ACC112 (cell line): ENCODE results near the gene ASB16.

Experiments used
- H2AFZ ChIP-seq: fragments of 200-600 bp; sonication (generic); one replicate; pipeline ENCODE4 v1.6.0; 2017; ENCODE audit warnings: antibody characterized with exemption, low read length; ENCODE audit not compliant: unreplicated experiment
- H3K27ac ChIP-seq: fragments of 200-600 bp; sonication (generic); 2 replicates; pipeline ENCODE4 v1.5.1; 2014; ENCODE audit warnings: low read depth, mild to moderate bottlenecking, antibody characterized with exemption, low read length, moderate library complexity
- H3K27me3 ChIP-seq: fragments of 200-600 bp; sonication (generic); 2 replicates; pipeline ENCODE4 v1.6.1; 2014; ENCODE audit warnings: mild to moderate bottlenecking, antibody characterized with exemption, low read length, moderate library complexity, mixed read lengths; ENCODE audit not compliant: insufficient read depth
- H3K36me3 ChIP-seq: fragments of 200-600 bp; sonication (generic); 2 replicates; pipeline ENCODE4 v1.6.1; 2016; ENCODE audit warnings: mild to moderate bottlenecking, antibody characterized with exemption, low read length, moderate library complexity, mixed read lengths; ENCODE audit not compliant: insufficient read depth
- H3K4me1 ChIP-seq: fragments of 200-600 bp; sonication (generic); one replicate; pipeline ENCODE4 v1.6.1; 2016; ENCODE audit warnings: low read length, mixed read lengths; ENCODE audit not compliant: insufficient read depth, unreplicated experiment, control insufficient read depth
- H3K4me3 ChIP-seq: fragments of 200-600 bp; sonication (generic); 2 replicates; pipeline ENCODE4 v1.5.1; 2014; ENCODE audit warnings: mild to moderate bottlenecking, low read depth, low read length
- H3K79me2 ChIP-seq: fragments of 200-600 bp; sonication (generic); one replicate; pipeline ENCODE4 v1.6.0; 2016; ENCODE audit warnings: low read length; ENCODE audit not compliant: control insufficient read depth, unreplicated experiment, insufficient read depth

The ASB16 gene

DNA sequence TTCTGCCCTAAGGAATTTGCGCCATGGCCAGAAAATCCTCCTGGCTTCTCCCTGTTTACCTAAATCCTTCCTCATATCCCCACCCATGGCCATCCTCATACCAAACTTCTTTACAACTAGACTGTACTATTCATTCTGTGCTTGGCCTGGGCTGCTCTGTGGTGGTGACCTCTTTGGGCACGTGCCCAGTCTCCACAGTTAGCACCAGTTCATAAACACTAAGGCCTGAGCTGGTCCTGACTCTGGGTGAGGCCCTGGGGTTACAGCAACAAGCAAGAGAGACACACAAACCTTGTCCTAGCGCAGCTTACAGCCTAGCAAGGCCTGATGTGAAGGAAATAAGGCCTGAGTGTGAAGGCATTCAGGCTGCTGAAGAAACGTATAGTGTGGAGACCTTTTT is 32.3 kb downstream of the ASB16 start:
- Histone ChIP-seq H3K27ac (no peak overlapping the region), H3K36me3 (no peaks in the 10 kb centered on the region), H3K4me3 (no peak overlapping the region), H3K4me1 (peaks cover 42% of the 10 kb centered on the region), H3K27me3 (no peaks in the 10 kb centered on the region), H3K79me2 (peaks cover 13% of the 10 kb centered on the region), H2AFZ (no peak overlapping the region)

DNA sequence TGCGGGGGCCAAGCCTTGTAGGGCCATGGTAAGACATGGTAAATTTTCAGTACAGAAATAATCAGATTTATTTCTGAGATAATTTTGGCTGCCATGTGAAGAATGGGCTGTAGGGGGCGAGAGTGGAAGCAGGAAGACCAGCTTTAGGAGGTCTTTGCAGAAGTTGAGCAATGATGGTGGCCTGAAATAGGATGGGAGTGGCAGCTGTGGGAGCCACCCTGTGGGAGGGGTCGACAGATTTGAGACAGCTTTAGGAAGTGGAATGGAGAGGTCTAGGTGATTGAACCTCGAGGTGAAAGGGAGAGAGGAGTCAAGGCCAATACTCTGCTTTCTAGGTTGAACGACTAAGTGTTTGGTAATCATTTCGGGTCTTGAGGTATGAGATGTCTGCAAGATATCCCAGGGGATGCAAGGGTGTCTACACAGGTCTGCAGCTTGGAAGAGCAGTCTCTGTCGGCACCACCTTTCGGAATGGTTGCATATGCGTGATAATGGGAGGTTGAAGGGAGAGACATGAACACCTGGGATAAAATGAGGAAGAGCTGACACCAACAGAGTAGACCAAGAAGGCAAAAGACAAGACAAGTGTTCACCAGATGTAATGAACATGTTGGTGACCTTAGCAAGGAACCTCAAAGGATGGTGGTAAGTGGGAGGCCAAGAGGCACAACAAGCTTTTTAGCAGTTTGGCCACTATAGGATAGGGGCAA is 33.4 kb downstream of the ASB16 start:
- H3K27ac ChIP-seq = 0 out of 2 replicates have a peak overlapping the region, but pooled peaks have one; percentile 3
- no peak overlapping the region for H2AFZ ChIP-seq
- H3K4me3 ChIP-seq = no peak overlapping the region; the same call in 1 of the 2 replicates

DNA sequence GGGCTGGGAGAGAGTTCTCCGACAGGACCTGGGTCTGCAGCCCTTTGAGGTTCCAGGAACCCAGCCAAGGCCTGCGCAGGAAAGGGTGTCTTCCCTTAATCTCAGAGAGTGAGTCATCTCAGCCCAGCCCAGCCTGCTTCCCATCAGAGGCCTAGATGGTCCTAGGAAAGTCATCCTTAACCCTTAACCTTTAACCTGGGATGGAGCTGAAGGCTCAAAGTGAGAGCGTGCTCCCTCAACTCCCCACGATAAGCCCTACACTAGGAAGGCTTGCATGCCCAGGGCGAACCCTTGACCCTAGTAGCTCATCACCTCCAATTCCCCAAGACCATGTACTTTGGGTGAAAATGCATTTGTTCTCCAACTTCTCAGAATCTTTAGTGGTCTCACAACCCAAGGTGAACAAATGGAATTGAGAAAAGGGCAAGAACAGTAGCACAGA is 34.0 kb downstream of the ASB16 start:
- Histone ChIP-seq H3K4me1 (peaks cover 50% of the 10 kb centered on the region), H3K4me3 (no peak overlapping the region; the same call in 1 of the 2 replicates), H3K27ac (peak overlapping the region; percentile 54)

More for the DNA sequence above, 33.4 kb downstream of the ASB16 start:
- Histone ChIP-seq H3K36me3 (no peaks in the 10 kb centered on the region), H3K27me3 (no peaks in the 10 kb centered on the region), H3K4me1 (peaks cover 45% of the 10 kb centered on the region), H3K79me2 (peaks cover 2% of the 10 kb centered on the region)

DNA sequence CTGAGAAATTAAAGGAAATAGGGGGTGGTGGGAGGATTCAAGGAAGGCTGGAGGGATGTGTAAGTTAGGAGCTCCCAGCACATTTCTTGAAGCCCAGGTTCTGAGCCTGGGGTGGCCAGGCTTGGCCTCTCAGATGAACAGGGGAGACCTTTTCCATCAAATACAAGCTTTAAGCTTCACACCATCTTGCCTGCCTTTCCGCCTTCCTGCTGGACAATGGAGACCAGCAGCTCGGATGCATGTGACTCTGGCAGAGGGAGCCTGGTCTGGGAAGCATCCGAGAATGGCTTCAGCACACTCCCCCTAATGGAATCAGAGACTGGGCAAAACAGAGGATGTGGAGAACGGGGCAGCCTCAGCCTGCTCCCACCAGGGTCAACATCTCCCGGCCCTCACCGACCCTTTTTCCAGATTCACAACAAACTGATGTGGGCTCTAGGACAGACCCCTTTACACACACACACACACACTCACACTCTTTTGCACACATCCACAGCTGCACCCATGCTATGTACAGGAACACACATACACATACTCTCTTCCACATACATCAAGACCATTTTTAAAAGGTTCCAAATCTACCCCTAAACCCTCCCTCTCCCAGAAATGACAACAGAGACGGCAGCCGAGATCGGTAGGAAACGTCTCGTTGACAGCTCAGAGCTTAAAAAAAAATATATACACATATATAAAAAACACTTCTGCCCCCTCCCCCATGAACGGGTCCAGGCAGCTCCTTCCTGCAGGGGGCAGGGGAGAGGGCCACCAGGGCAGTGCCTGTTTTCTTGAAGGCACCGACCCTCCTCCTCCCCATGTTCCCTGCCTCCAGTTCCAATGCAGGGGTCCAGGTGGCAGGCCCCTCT is 35.7 kb downstream of the ASB16 start:
- Histone ChIP-seq H3K79me2 (no peaks in the 10 kb centered on the region), H3K4me1 (peaks cover 57% of the 10 kb centered on the region), H3K27ac (no peak overlapping the region), H3K36me3 (peaks cover 8% of the 10 kb centered on the region; the same call in 1 of the 2 replicates), H3K4me3 (no peak overlapping the region), H3K27me3 (no peaks in the 10 kb centered on the region), H2AFZ (no peak overlapping the region)

More for the DNA sequence above, 34.0 kb downstream of the ASB16 start:
- no peaks in the 10 kb centered on the region for H3K79me2 ChIP-seq
- peaks cover 3% of the 10 kb centered on the region; the same call in 1 of the 2 replicates for H3K36me3 ChIP-seq
- no peak overlapping the region for H2AFZ ChIP-seq
- H3K27me3 ChIP-seq = no peaks in the 10 kb centered on the region

DNA sequence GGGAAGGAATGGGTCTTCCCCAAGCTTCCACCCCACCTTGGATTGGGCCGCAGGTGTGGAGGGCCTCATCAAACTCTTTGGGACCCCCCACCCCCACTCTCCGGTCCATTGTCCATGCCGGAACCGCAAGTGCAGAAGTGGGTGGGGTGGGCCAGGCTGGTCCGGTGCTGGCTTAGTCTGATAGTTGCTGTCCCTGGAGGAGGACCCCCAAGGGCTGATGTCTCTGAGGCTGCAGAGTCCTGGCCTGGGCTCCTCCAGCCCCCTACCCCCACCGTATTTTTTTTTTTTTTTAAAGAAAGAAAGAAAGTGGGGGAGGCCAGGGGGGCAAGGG is 36.3 kb downstream of the ASB16 start:
- no peaks in the 10 kb centered on the region for H3K27me3 ChIP-seq
- no peak overlapping the region for H3K27ac ChIP-seq
- H2AFZ ChIP-seq = no peak overlapping the region
- H3K79me2 ChIP-seq = no peaks in the 10 kb centered on the region
- H3K4me1 ChIP-seq = peaks cover 57% of the 10 kb centered on the region
- peaks cover 8% of the 10 kb centered on the region; the same call in 1 of the 2 replicates for H3K36me3 ChIP-seq
- no peak overlapping the region for H3K4me3 ChIP-seq

DNA sequence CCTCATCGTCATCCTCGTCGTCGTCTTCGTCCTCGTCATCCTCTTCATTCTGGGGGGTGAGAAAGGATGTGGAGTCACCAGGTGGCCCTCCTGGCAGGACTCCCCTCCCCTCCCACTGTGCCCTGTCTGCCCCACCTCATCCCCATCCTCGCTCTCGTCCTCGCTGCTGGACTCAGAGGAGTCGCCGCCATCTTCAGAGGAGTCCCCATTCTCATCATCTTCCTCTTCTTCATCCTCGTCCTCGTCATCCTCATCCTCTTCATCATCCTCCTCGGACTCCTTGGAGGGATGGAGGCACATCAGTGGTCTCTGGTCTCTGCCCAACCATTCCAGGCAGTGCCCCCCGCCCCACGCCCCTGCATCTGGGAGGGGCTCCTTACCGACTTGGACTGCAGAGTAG is 36.8 kb downstream of the ASB16 start:
- Histone ChIP-seq H3K4me3 (no peak overlapping the region), H3K27ac (no peak overlapping the region), H3K4me1 (peaks cover 57% of the 10 kb centered on the region), H3K36me3 (peaks cover 8% of the 10 kb centered on the region; the same call in 1 of the 2 replicates), H2AFZ (no peak overlapping the region), H3K79me2 (no peaks in the 10 kb centered on the region), H3K27me3 (no peaks in the 10 kb centered on the region)

DNA sequence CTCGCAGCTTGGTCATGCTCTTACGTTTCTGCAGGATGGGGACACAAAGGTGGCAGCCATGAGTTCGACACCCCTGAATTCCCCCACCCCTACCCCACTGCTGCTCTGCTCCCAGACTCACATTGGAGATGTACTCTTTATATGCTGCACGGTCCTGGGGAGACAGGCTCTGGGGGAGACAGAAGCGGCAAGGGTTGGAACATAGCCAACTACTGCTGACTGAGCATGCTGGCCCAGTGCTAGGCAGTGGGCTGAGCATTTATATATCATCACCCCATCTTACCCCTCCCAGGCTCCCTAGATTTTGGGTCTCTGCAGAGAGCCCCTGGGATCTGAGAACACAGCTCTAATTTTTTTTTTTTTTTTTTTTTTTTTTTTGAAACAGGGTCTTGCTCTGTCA is 37.2 kb downstream of the ASB16 start:
- H2AFZ ChIP-seq = no peak overlapping the region
- peaks cover 53% of the 10 kb centered on the region for H3K4me1 ChIP-seq
- H3K79me2 ChIP-seq = no peaks in the 10 kb centered on the region
- H3K27ac ChIP-seq = peak overlapping the region; percentile 42; the same call in 1 of the 2 replicates
- peaks cover 8% of the 10 kb centered on the region; the same call in 1 of the 2 replicates for H3K36me3 ChIP-seq
- H3K4me3 ChIP-seq = no peak overlapping the region
- no peaks in the 10 kb centered on the region for H3K27me3 ChIP-seq

DNA sequence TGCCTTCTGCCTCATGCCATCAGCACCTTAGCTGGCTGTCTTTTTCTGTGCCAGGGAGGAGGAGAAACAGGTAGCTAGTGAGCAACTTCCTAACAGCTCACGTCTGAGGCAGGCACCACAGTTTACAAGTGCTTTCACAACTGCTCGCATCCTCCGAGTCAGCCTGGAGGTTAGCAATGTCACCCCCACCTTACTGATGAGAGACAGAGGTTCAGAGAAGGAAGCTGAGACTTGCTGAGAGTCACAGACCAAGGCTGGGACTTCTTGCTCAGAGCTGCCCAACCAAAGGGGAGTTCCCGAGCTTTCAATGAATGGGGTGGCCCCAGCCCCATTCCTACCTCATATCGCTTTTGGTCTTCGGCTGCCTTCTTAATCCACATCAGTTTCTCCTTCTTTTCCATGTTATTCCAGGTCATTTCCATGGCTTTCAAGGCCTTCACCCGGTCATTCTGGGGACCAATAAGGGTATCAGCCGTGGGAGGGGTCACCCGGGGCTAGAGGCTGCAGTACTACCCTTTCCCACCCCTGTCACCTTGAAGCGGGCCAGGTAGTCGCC is 39.4 kb downstream of the ASB16 start:
- Histone ChIP-seq H3K4me1 (peaks cover 32% of the 10 kb centered on the region), H3K36me3 (peaks cover 17% of the 10 kb centered on the region), H3K27ac (peak overlapping the region; percentile 25), H2AFZ (no peak overlapping the region), H3K27me3 (no peaks in the 10 kb centered on the region), H3K79me2 (no peaks in the 10 kb centered on the region), H3K4me3 (no peak overlapping the region)

DNA sequence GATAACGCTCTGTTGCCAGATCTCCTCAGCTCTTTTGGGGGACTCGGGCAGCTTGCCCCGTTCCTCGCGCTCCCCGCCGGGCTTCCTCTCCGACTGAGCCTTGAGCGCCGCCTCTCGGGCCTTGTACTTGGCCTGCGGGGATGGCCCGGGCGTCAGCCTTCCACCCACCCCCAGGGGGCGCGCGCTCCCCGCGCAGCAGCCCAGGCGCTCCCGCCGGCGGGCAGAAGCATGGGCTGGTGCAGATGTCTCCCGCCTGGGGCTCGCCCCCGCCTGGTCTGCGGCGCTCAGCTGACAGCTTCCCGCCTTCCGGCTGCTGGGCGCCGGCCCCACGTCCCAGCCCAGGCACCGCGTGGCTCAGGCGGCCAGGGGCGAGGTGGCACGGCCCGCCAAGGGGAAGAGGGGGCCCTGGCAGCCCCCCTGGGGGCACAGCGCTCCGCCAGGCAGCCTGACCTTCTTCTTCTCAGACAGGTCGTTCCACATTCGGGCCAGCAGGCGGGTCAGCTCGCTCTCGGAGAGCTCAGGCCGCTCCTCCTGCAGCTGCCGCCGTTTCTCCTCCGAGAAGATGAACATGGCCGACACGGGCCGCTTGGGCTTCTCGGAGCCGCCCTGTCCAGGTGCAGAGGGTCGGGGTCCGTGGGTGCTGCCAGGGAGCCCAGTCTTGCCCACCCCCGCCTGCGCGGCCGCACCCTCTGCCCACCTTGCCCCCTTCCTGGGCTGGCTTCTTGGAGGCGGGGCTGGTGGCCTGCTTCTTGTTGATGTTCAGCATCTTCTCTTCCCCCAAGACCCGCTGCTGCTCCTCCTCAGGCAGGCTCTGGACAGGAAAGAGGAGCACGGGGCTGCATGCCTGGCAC is 40.1 kb downstream of the ASB16 start:
- Histone ChIP-seq H3K36me3 (peaks cover 24% of the 10 kb centered on the region), H3K4me1 (peaks cover 30% of the 10 kb centered on the region), H3K27me3 (no peaks in the 10 kb centered on the region), H2AFZ (no peak overlapping the region), H3K4me3 (no peak overlapping the region), H3K79me2 (no peaks in the 10 kb centered on the region), H3K27ac (peak overlapping the region; percentile 25; the same call in 1 of the 2 replicates)
